ENCODE results near the gene GRK4. TPM values are rescaled to one million over a fixed set of nuclear protein-coding genes. Genes with fewer than 3 reads are reported as not detected.
A peak's percentile ranks its signal among the peaks of the same experiment; 100 is the strongest.

GRK4 gene
- total RNA-seq, 2 experiments from 2014 or later = 2.4 to 3.4 TPM

- ATAC-seq (ENCODE audit: low read depth) = no peak
Observed at GRCh38 chr4:2925931-2926860, 37.2 kb upstream of the GRK4 start.

GRCh38 chr4:2927016-2927695 is 36.2 kb upstream of the GRK4 start:
- peaks cover 18% of the 10 kb centered on the region for H3K36me3 Mint-ChIP-seq
- no peak overlapping the region for H3K27ac Mint-ChIP-seq
- peaks cover 20% of the 10 kb centered on the region for H3K4me1 Mint-ChIP-seq

More at GRCh38 chr4:2925931-2926860, 37.2 kb upstream of the GRK4 start:
- Mint-ChIP-seq H3K36me3 (peaks cover 25% of the 10 kb centered on the region), H3K9me3 (no peaks in the 10 kb centered on the region), H3K27me3 (no peaks in the 10 kb centered on the region), H3K4me1 (peaks cover 23% of the 10 kb centered on the region), H3K27ac (no peak overlapping the region), H3K4me3 (no peak overlapping the region)
- POLR2A ChIA-PET = no interaction called here
- DNase-seq = peak; percentile 16

GRCh38 chr4:2927696-2928075 is 35.7 kb upstream of the GRK4 start:
- Mint-ChIP-seq H3K27ac (peak overlapping the region; percentile 54), H3K4me3 (no peak overlapping the region), H3K36me3 (peaks cover 15% of the 10 kb centered on the region), H3K9me3 (no peaks in the 10 kb centered on the region), H3K4me1 (peaks cover 17% of the 10 kb centered on the region), H3K27me3 (no peaks in the 10 kb centered on the region)
- POLR2A ChIA-PET = no interaction called here
- ATAC-seq (ENCODE audit: low read depth) = no peak
- DNase-seq = peak; percentile 4

More at GRCh38 chr4:2927016-2927695, 36.2 kb upstream of the GRK4 start:
- DNase-seq (peak; percentile 21), ATAC-seq (ENCODE audit: low read depth) (no peak)
- POLR2A ChIA-PET = no interaction called here
- no peak overlapping the region for H3K4me3 Mint-ChIP-seq
- no peaks in the 10 kb centered on the region for H3K9me3 Mint-ChIP-seq
- no peaks in the 10 kb centered on the region for H3K27me3 Mint-ChIP-seq

GRCh38 chr4:2928242-2929176 is 34.9 kb upstream of the GRK4 start:
- ATAC-seq (ENCODE audit: low read depth) (no peak), DNase-seq (peak; percentile 23)
- POLR2A ChIA-PET = no interaction called here
- peak overlapping the region; percentile 54 for H3K27ac Mint-ChIP-seq
- H3K36me3 Mint-ChIP-seq = peaks cover 16% of the 10 kb centered on the region
- no peak overlapping the region for H3K4me3 Mint-ChIP-seq
- no peaks in the 10 kb centered on the region for H3K27me3 Mint-ChIP-seq
- H3K9me3 Mint-ChIP-seq = no peaks in the 10 kb centered on the region
- H3K4me1 Mint-ChIP-seq = peaks cover 19% of the 10 kb centered on the region

GRCh38 chr4:2929469-2929868 is 33.9 kb upstream of the GRK4 start:
- H3K27me3 Mint-ChIP-seq = no peaks in the 10 kb centered on the region
- POLR2A ChIA-PET = no interaction called here
- no peak overlapping the region for H3K27ac Mint-ChIP-seq
- peak; percentile 27 for DNase-seq
- no peaks in the 10 kb centered on the region for H3K9me3 Mint-ChIP-seq
- peaks cover 14% of the 10 kb centered on the region for H3K36me3 Mint-ChIP-seq
- H3K4me3 Mint-ChIP-seq = no peak overlapping the region
- peaks cover 15% of the 10 kb centered on the region for H3K4me1 Mint-ChIP-seq
- no peak for ATAC-seq (ENCODE audit: low read depth)

GRCh38 chr4:2930135-2930757 is 33.1 kb upstream of the GRK4 start:
- no peaks in the 10 kb centered on the region for H3K9me3 Mint-ChIP-seq
- peaks cover 15% of the 10 kb centered on the region for H3K4me1 Mint-ChIP-seq
- no peak overlapping the region for H3K4me3 Mint-ChIP-seq
- ATAC-seq (ENCODE audit: low read depth) (no peak), DNase-seq (peak; percentile 23)
- H3K27ac Mint-ChIP-seq = no peak overlapping the region
- no peaks in the 10 kb centered on the region for H3K27me3 Mint-ChIP-seq
- POLR2A ChIA-PET = no interaction called here
- H3K36me3 Mint-ChIP-seq = peaks cover 12% of the 10 kb centered on the region

- H3K9me3 Mint-ChIP-seq = no peaks in the 10 kb centered on the region
- H3K4me1 Mint-ChIP-seq = peaks cover 19% of the 10 kb centered on the region
- H3K27me3 Mint-ChIP-seq = no peaks in the 10 kb centered on the region
- no peak overlapping the region for H3K4me3 Mint-ChIP-seq
- DNase-seq (peak; percentile 37), ATAC-seq (ENCODE audit: low read depth) (no peak)
- H3K36me3 Mint-ChIP-seq = peaks cover 12% of the 10 kb centered on the region
- POLR2A ChIA-PET = interaction anchor here (1.0 kb wide), 2 partner anchors 8 to 167 kb away, joined by 3 read pairs; no protein-coding TSS in a partner anchor
- H3K27ac Mint-ChIP-seq = peak overlapping the region; percentile 61
Observed at GRCh38 chr4:2930758-2931511, 32.4 kb upstream of the GRK4 start.

- Mint-ChIP-seq H3K36me3 (peaks cover 12% of the 10 kb centered on the region), H3K9me3 (no peaks in the 10 kb centered on the region), H3K4me3 (peak overlapping the region; percentile 79), H3K27ac (peak overlapping the region; percentile 84), H3K27me3 (no peaks in the 10 kb centered on the region), H3K4me1 (peaks cover 26% of the 10 kb centered on the region)
- peak; percentile 56 for ATAC-seq (ENCODE audit: low read depth)
- POLR2A ChIA-PET = interaction anchor here (0.9 to 1.0 kb wide), 3 partner anchors 9 to 168 kb away, joined by 3 read pairs; no protein-coding TSS in a partner anchor
- DNase-seq = peak; percentile 70
Observed at GRCh38 chr4:2931512-2932301, 31.7 kb upstream of the GRK4 start.

- H3K4me1 Mint-ChIP-seq = peaks cover 31% of the 10 kb centered on the region
- H3K36me3 Mint-ChIP-seq = peaks cover 12% of the 10 kb centered on the region
- peak; percentile 43 for DNase-seq
- peak; percentile 2 for ATAC-seq (ENCODE audit: low read depth)
- no peaks in the 10 kb centered on the region for H3K27me3 Mint-ChIP-seq
- POLR2A ChIA-PET = interaction anchor here (0.9 to 1.0 kb wide), 3 partner anchors 10 to 168 kb away, joined by 3 read pairs; no protein-coding TSS in a partner anchor
- H3K9me3 Mint-ChIP-seq = no peaks in the 10 kb centered on the region
- peak overlapping the region; percentile 79 for H3K4me3 Mint-ChIP-seq
- peak overlapping the region; percentile 88 for H3K27ac Mint-ChIP-seq
Observed at GRCh38 chr4:2932321-2932950, 30.9 kb upstream of the GRK4 start.

GRCh38 chr4:2932951-2933565 is 30.3 kb upstream of the GRK4 start:
- Mint-ChIP-seq H3K4me3 (peak overlapping the region; percentile 79), H3K27ac (peak overlapping the region; percentile 88), H3K27me3 (no peaks in the 10 kb centered on the region), H3K36me3 (peaks cover 11% of the 10 kb centered on the region), H3K4me1 (peaks cover 32% of the 10 kb centered on the region), H3K9me3 (no peaks in the 10 kb centered on the region)
- POLR2A ChIA-PET = no interaction called here
- DNase-seq (peak; percentile 52), ATAC-seq (ENCODE audit: low read depth) (no peak)

GRCh38 chr4:2933566-2934076 is 29.8 kb upstream of the GRK4 start:
- DNase-seq (peak; percentile 43), ATAC-seq (ENCODE audit: low read depth) (no peak)
- Mint-ChIP-seq H3K36me3 (peaks cover 10% of the 10 kb centered on the region), H3K4me1 (peaks cover 32% of the 10 kb centered on the region), H3K27me3 (no peaks in the 10 kb centered on the region), H3K4me3 (peak overlapping the region; percentile 79), H3K27ac (peak overlapping the region; percentile 88), H3K9me3 (no peaks in the 10 kb centered on the region)
- POLR2A ChIA-PET = no interaction called here

All from activated naive CD8-positive, alpha-beta T cell treated with anti-CD3 and anti-CD28 coated beads, Interleukin-2, amount 10 ng/mL, durations not matched to agents 7 days and 5 days (primary cell).